ENCODE results near the gene OR1J1.

- TF ChIP-seq POLR2AphosphoS5 (IDR thresholded peaks at IDR 0.05) (no peak), CTCF (IDR thresholded peaks at IDR 0.05) (no peak), POLR2A (IDR thresholded peaks at IDR 0.05) (no peak)
Measured at GRCh38 chr9:122445155-122445749, 32.5 kb downstream of the OR1J1 start.

Measured in suprapubic skin (tissue), 4 donors.